ENCODE results near the gene IGF2.

IGF2 gene

DNA sequence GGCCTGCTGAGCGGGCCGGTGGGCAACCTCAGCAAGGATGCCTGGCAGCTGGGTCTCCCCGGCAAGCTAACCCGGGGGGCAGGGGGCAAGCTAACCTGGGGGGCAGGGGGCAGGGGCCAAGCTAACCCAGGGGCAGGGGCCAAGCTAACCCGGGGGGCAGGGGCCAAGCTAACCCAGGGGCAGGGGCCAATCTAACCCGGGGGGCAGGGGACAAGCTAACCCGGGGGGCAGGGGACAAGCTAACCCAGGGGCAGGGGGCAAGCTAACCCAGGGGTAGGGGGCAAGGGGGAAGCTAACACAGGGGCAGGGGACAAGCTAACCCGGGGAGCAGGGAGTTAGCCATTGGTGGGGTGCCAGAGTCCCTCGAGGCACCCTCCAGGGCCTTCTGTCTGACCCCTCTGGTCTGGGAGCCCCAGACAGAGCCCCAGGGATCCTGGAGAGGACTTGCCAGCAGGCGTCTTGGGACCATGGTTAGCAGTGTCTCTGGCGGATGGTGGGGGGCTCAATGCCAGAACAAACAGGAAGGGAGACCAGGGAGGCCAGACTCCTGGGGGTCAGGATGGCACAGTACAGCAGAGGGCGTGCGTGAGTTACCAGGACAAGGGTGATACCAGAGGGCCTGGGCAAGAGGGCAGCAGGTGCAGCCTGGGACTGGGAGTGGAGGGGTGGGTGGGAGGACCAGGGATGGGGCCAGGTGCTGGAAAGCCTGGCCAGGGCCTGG, 16.1 kb downstream of the IGF2 start:
- H3K4me3 ChIP-seq (replicated peaks; ENCODE audit: insufficient read depth, low read length), result no peak overlapping the region
- DNase-seq (ENCODE audit: low read depth in 1 of 2, low spot score in 1 of 2), result no peak
- no peak overlapping the region for H3K27ac ChIP-seq (replicated peaks)
- H3K27me3 ChIP-seq (ENCODE audit: insufficient read depth, poor library complexity, severe bottlenecking), result peaks cover under 1% of the 10 kb centered on the region
- TF ChIP-seq SPI1 (IDR thresholded peaks at IDR 0.05; ENCODE audit: borderline replicate concordance, low read depth) (no peak), POLR2AphosphoS5 (IDR thresholded peaks at IDR 0.05; ENCODE audit: low read depth) (no peak), GABPA (IDR thresholded peaks at IDR 0.05; ENCODE audit: low read depth) (no peak), CTCF (IDR thresholded peaks at IDR 0.05; ENCODE audit: insufficient read depth, low read length) (no peak)
- TF ChIP-seq, protein P1, sequence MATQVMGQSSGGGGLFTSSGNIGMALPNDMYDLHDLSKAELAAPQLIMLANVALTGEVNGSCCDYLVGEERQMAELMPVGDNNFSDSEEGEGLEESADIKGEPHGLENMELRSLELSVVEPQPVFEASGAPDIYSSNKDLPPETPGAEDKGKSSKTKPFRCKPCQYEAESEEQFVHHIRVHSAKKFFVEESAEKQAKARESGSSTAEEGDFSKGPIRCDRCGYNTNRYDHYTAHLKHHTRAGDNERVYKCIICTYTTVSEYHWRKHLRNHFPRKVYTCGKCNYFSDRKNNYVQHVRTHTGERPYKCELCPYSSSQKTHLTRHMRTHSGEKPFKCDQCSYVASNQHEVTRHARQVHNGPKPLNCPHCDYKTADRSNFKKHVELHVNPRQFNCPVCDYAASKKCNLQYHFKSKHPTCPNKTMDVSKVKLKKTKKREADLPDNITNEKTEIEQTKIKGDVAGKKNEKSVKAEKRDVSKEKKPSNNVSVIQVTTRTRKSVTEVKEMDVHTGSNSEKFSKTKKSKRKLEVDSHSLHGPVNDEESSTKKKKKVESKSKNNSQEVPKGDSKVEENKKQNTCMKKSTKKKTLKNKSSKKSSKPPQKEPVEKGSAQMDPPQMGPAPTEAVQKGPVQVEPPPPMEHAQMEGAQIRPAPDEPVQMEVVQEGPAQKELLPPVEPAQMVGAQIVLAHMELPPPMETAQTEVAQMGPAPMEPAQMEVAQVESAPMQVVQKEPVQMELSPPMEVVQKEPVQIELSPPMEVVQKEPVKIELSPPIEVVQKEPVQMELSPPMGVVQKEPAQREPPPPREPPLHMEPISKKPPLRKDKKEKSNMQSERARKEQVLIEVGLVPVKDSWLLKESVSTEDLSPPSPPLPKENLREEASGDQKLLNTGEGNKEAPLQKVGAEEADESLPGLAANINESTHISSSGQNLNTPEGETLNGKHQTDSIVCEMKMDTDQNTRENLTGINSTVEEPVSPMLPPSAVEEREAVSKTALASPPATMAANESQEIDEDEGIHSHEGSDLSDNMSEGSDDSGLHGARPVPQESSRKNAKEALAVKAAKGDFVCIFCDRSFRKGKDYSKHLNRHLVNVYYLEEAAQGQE (IDR thresholded peaks at IDR 0.05; ENCODE audit: insufficient replicate concordance, low read depth), result no peak

GRCh38 chr11:2122222-2122906, 16.8 kb downstream of the IGF2 start:
- Histone ChIP-seq H3K4me3 (replicated peaks; ENCODE audit: insufficient read depth, low read length) (no peak overlapping the region), H3K27me3 (ENCODE audit: insufficient read depth, poor library complexity, severe bottlenecking) (peaks cover 4% of the 10 kb centered on the region), H3K27ac (replicated peaks) (no peak overlapping the region)
- DNase-seq (ENCODE audit: low read depth in 1 of 2, low spot score in 1 of 2), result no peak
- no peak for TF ChIP-seq CTCF (IDR thresholded peaks at IDR 0.05; ENCODE audit: insufficient read depth, low read length)
- no peak for TF ChIP-seq GABPA (IDR thresholded peaks at IDR 0.05; ENCODE audit: low read depth)
- TF ChIP-seq, protein P1 (IDR thresholded peaks at IDR 0.05; ENCODE audit: insufficient replicate concordance, low read depth), result no peak
- TF ChIP-seq SPI1 (IDR thresholded peaks at IDR 0.05; ENCODE audit: borderline replicate concordance, low read depth), result no peak
- TF ChIP-seq POLR2AphosphoS5 (IDR thresholded peaks at IDR 0.05; ENCODE audit: low read depth), result no peak

DNA sequence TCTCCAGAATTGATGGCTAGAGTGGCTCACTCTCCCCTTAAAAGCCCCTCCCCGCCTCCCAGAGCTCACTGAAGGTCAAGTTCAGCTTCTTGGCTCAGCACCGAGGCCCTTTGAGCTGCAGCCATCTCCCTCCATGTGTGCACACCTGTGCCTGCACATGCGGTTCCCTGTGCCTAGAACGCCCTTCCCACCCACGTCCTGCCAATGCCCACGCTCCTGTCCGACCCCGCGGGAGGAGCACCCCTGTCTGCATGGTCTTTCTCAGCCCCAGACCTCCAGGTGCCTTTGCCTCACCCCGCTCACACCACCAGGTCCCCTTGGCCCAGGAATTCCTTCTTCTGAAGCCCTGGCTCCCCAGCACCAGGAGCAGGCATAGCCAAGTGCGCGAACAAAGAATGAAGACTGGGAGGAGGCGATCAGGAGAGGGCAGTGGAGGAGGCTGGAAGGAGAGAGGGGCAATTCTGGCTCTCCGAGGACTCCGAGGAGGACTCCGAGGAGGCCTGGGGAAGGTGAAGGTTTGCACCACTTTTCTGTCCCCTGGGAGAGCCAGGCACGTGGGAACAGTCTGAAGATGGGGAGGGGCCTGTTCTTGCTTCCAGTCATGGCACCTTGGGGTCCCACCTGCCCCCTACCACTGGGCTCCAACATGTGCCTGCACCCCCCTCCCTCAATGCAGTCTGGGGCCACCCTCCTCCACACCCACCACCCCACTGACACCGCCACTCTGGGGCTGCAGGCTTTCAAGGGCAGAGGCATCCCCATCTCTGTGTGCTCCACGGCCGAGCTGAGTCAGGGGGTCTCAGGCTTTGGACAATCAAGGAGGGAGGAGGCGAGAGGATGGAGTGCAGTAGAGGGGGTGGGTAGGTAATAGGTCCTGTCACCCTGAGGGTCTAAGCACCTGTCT, 17.7 kb downstream of the IGF2 start:
- Histone ChIP-seq H3K27me3 (ENCODE audit: insufficient read depth, poor library complexity, severe bottlenecking) (peaks cover 4% of the 10 kb centered on the region), H3K27ac (replicated peaks) (no peak overlapping the region), H3K4me3 (replicated peaks; ENCODE audit: insufficient read depth, low read length) (no peak overlapping the region)
- DNase-seq (ENCODE audit: low read depth in 1 of 2, low spot score in 1 of 2), result no peak
- TF ChIP-seq POLR2AphosphoS5 (IDR thresholded peaks at IDR 0.05; ENCODE audit: low read depth), result no peak
- TF ChIP-seq CTCF (IDR thresholded peaks at IDR 0.05; ENCODE audit: insufficient read depth, low read length), result no peak
- no peak for TF ChIP-seq GABPA (IDR thresholded peaks at IDR 0.05; ENCODE audit: low read depth)
- TF ChIP-seq, protein P1 (IDR thresholded peaks at IDR 0.05; ENCODE audit: insufficient replicate concordance, low read depth), result no peak
- TF ChIP-seq SPI1 (IDR thresholded peaks at IDR 0.05; ENCODE audit: borderline replicate concordance, low read depth), result no peak

Measured in HL-60 (cell line).